NB4 (cell line): Measurements from ENCODE around the gene UBE4B.

Source experiments
- DNase-seq: peaks from one replicate; pipeline ENCODE4 v3.0.0; 2010; ENCODE audit warnings: low read depth
- H3K4me3 ChIP-seq: one replicate; pipeline ENCODE4 v1.5.1; 2011; ENCODE audit warnings: mild to moderate bottlenecking, low read depth, low read length, moderate library complexity
- MAX ChIP-seq: IDR thresholded peaks from 2 replicates; pipeline ENCODE4 v1.6.1; 2011; ENCODE audit warnings: low read depth, low read length
- MYC ChIP-seq: IDR thresholded peaks from 2 replicates; pipeline ENCODE4 v1.6.1; 2011; ENCODE audit warnings: low read depth, low read length
- POLR2A ChIP-seq: IDR thresholded peaks from 2 replicates; pipeline ENCODE4 v1.6.1; 2011; ENCODE audit warnings: mild to moderate bottlenecking; ENCODE audit not compliant: insufficient read length; ENCODE audit errors: extremely low read depth
- TF ChIP-seq, protein P1 (sequence below): IDR thresholded peaks from one replicate; pipeline ENCODE4 v1.5.1; 2012; ENCODE audit warnings: low read depth, low read length

Gene UBE4B

DNA sequence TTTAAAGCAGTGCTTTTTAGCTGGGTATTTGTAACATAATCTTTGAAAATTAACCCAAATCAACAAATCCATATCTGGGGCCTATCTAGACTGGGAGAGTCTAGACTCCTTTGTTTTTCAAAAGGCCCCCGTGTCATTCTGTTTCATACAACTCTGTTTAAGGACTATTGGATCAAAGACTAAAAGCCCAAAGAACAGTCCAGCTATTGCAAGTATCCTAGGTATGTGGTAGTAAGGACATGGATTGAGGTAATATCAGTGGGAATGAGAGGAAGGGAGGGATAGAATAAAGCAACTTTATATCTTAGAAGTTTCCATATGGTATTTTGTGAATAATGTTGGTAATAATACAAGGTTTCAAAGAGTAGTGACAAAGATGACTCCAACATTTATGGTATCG, 195.8 kb downstream of the UBE4B start:
- no peak overlapping the region for H3K4me3 ChIP-seq
- DNase-seq = no peak
- TF ChIP-seq MAX = no peak
- TF ChIP-seq POLR2A = no peak
- TF ChIP-seq MYC = no peak

DNA sequence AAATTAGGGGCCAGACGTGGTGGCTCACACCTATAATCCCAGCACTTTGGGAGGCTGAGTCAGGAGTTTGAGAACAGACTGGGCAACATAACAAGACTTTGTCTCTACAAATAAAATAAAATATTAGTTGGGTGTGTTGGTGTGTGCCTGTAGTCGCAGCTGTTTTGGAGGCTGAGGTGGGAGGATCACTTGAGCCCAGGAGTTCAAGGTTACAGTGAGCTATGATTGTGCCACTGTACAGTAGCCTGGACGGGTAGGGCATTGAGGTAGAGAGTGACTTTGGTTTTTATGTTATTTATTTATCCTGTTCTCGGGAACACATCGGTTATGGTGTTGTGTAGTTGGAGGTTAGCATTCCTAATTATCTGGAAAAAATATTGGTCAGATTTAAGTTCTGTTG, 197.1 kb downstream of the UBE4B start:
- TF ChIP-seq, protein P1, sequence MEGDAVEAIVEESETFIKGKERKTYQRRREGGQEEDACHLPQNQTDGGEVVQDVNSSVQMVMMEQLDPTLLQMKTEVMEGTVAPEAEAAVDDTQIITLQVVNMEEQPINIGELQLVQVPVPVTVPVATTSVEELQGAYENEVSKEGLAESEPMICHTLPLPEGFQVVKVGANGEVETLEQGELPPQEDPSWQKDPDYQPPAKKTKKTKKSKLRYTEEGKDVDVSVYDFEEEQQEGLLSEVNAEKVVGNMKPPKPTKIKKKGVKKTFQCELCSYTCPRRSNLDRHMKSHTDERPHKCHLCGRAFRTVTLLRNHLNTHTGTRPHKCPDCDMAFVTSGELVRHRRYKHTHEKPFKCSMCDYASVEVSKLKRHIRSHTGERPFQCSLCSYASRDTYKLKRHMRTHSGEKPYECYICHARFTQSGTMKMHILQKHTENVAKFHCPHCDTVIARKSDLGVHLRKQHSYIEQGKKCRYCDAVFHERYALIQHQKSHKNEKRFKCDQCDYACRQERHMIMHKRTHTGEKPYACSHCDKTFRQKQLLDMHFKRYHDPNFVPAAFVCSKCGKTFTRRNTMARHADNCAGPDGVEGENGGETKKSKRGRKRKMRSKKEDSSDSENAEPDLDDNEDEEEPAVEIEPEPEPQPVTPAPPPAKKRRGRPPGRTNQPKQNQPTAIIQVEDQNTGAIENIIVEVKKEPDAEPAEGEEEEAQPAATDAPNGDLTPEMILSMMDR = no peak
- no peak for TF ChIP-seq POLR2A
- TF ChIP-seq MYC = no peak
- no peak for TF ChIP-seq MAX
- DNase-seq = no peak
- H3K4me3 ChIP-seq = no peak overlapping the region
